ENCODE data around the gene ADCY5.

Gene ADCY5

DNA sequence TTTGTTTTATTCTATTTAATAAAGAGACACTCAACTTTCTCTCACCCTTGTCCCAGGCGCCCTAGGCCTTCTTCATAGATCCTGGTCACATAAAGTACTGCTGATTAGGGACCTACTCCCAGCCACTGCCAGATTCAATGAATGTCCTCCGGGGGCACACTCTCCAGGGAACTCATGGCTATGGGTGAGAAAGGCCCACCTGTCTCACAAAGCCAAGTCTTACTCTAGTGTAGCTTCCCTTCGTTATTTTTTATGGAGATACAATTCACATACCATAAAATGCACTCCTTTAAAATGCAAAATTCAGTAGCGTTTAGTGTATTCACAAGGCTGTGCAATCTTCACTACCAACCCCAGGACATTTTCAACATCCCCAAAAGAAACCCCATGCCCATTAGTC lies 87.8 kb downstream of the ADCY5 start:
- DNase-seq, result no peak

DNA sequence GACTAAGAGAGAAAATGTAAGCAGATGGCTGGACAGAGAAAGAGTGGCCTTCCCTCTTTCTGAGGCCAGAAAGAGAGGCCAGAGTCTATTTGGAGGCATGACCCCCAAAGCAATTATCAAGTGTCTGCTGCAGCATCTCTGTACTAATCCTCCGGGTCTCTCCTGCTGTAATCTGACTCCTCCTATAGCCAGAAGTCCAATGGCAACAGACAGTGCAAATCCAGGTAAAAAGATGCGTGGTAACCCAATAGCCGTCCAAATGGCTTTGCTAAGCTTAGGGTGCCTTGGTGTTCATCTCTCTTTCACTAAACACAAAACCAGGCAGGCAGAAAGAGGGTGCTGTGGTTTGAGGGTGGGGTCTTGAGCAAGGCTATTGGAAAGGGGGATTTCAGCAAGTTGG lies 91.6 kb downstream of the ADCY5 start:
- no peak for DNase-seq

DNA sequence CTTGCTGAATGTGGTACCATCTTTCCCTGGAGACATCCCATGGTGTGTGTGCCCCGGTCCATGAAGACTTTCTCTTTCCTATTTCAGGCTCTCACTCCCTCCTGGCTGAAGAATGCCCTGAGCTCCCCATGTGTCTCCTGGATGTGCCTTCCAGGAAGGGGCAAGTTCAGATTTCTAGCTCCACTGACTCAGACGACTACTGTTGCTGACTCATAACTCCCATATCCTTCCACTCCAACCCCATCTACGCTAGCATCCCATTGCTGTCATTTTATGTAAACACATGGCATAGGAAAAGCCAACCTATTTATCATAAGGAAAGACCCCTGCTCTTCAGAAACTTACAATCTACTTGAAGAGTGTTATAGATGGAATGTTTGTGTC lies 95.0 kb downstream of the ADCY5 start:
- DNase-seq, result no peak

DNA sequence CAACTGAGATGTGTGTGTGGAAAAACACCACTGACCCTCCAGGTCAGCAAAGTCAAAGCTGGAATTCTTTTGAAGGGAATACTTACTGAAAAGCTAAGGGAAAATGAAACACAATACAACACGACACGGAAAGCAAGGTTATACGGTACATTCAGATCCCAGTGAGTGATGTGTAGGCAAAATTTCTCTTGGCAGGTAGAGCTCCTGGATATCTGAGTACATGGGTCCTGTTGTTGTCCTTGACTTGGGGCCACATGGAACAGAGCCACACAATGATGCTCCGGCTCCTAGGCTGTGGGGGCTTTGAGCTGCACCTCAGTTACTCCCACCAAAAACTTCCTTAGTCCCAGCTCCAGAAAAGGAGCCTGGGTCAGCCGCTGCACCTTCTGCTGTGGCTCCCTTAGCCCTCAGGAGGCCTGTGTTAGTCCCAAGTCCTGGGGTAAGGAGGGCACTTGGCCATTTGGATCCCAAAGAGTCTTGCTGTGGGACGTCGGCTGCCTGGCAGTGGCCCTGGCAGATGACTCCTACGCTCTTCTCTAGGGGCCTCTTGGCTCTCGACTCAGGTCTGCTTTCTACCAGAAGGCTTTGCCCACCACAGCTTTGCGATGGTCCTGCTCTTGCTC lies 95.6 kb downstream of the ADCY5 start:
- DNase-seq, result no peak

DNA sequence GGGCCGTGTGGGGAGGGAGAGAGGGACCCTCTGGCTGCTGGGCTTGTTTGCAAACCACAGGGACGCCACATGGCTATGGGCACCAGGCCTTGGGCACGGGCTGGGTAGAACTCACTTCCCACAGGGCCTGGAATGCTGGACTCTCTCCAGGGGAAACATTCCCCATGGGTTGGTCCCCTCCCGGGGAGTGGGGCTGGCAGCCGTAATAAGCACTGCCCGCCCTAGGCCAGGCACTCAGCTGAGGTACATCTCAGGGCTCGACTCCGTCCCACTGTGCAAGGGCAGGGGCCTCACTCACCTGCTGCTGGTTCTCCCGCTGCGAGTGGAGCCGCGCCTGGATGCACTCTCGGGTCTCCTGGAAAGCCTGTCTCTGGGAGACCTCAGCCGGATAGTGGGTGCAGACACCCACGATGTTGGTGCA lies 96.7 kb downstream of the ADCY5 start:
- DNase-seq, result no peak

DNA sequence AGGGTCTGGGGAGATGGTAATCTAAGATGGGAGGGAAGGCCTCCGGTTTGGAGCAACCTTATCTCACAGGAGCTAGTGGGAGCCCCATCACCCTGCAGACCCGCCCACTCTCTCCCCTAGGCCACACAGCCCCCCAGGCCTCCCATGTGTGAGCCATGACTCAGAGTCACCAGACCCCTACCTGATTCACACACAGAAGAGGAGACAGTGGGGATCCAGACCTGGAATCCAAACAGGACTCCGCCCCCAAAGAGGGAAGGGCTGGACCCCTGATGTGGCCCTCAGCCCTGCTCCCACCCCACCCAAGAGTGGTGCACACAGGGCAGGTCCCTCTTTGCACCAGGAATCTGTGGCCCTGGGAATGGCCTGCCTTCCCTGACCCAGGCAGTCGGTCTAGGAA lies 97.4 kb downstream of the ADCY5 start:
- no peak for DNase-seq

DNA sequence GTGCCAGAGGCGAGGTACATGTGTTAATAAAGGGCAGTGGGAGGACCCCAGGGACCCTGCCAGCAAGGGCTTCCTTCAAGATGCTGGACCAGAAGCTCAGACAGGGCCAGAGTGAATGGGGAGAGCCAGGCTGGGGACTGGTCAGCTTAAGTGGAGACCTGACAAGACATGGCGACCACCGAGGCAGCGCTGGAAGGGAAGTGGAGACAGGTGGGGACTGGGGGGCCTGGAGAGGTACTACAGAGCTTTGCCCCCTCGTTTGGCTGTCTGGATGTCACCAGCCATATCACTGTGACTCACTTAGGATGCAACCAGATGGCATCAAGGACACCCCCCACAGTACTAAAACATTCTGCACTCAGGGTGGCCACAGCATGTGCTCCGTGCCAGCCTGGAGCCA lies 97.9 kb downstream of the ADCY5 start:
- DNase-seq, result no peak

DNA sequence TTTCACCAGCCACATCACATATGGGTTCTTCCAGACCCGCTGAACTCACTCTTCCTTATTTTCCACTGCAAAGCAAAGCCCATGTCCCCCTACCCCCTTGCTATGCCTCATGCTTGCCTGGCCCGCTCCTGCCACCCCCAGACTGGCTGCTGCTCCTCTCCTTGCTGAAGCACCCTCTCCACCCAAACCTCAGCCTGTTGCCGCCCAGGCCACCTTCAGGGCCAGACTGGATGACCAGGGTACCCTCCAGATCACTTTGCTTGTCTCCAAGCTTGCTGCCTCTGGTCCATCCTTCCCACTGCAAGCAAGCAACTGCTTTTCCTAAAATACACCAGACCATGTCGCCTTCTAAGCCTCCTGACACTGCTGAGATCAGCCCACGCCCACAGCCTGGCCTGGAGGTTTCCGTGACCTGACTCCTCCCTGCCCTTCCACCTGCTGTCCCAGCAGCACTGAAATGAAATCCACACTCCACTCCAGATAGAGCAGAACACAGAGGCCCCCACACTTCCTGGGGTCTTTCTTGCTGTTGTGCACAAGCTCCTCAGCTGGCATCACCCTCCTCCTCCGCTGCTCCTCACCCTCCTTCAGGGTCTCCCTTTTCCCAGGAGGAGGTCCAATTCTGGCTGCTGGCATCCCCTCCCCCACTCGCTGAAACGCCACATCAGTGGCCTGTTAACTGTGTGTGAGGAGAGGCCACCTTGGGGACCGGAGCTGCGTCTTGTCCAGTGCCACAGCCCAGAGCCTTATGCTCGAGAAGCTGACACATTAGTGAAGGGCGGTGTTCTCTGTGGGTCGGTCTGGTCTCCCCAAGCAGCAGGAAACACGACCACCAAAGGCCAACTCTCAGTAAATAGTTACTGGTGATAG lies 99.1 kb downstream of the ADCY5 start:
- no peak for DNase-seq

DNA sequence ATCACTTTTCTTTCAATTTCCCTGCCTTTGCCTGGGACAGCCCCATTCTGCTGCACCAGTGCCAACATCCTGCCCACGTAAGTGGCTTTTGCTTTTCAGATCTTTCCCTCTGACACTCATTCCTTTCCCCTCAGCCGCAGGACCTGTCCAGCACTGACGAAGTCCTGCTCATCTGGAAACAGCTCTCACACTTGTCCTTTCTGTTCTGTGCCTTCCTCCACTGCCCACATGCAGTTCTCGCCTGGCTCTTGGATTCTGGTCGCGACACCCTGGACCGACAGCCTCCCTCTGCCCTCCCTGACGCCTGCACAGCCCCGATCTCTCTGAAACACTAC lies 99.7 kb downstream of the ADCY5 start:
- DNase-seq, result no peak

DNA sequence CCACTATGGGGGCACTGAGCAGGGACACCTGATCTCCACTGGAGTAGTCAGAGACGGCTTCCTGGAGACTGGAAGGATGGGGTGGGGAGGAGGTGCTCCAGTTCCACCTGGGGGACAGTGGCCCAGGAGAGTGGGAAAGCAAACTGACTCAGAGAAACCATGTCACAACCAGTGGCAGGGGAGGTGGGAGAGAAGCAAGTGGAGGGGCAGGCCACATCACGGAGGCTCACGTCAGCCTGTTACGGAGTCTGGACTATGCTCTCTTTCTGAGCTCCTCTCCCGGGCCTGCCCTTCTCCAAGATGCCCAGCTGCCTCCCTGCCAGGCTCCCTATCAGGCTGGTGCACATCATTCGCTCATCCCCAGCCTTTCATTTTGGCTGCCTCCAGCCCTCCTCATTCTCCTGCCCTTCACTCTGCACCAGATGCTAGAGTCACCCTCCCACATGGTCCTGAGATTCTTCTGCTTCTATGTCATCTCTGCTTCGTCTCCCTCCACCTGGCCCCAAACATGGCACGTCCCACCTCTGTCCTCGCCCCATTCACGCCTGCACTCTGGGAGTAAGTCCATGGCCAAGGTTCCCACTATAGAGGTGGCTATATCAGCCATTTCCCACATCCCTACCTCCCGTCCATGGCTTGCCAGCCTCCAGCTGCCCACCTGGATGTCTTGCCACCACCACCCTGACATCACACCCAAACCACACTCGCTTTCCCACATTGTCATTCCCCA lies 100.3 kb downstream of the ADCY5 start:
- DNase-seq, result no peak

DNA sequence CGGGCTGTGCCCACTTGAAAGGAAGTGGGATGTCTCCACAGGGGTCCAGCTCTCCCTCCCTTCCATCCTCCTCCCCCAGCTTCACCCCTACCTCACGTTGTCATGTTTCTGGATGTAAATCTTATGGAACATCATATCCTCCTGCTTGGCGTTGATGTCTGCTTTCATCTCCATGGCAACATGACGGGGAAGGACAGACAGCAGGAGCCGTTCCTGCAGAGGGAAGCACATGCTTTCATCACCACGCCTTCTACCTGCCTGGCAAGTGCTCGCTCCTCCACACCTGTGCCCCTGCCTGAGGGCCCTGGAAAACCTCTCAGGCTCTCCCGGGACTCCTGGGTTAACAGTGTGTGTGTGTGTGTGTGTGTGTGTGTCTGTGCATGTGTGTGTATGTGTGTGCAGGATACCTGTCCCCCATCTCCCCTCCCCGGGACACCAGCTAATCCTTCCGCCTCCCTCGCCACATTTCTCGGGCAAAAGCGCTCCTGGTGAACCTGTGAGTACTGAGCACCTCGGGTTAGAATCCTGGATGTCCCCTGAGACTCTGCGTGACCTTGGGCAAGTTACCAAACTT lies 101.1 kb downstream of the ADCY5 start:
- DNase-seq, result no peak

DNA sequence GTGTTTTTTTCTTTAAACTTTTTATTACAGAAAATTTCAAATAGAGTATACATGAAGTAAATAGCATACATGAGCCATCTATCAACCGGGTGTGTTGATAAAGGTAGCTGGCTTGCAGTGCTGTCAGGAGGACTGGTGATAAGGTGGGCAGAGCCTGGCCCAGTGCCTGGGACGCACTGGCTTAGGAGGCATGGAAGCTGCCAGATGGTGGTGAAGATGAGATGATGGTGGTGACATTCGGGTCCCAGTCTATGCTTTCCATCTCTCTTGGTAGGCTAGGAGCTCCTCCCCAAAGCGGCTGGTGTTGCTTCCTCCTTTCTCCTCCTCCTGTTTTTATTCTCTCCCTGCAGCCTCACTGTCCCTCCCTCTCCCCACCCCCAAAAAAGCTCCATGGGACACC lies 101.7 kb downstream of the ADCY5 start:
- no peak for DNase-seq

DNA sequence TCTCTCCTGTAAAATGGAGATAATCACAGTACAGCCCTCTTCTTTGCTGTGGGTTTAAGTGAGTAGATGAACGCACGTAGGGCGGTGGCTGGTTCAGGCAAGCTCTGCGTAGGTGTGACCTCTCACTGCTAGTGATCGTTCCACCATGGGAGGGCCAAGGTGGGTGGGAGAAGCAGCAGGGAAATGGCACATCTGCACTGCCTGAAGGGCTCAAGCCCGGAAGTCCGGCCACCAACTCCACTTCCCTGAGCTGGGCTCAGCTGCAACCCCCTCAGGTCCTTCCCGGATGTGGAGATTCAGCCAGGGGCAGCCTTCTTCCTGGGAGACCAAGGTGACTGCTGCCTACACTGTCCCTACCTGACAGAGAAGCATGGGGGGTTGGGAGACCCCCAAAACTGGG lies 102.9 kb downstream of the ADCY5 start:
- no peak for DNase-seq

DNA sequence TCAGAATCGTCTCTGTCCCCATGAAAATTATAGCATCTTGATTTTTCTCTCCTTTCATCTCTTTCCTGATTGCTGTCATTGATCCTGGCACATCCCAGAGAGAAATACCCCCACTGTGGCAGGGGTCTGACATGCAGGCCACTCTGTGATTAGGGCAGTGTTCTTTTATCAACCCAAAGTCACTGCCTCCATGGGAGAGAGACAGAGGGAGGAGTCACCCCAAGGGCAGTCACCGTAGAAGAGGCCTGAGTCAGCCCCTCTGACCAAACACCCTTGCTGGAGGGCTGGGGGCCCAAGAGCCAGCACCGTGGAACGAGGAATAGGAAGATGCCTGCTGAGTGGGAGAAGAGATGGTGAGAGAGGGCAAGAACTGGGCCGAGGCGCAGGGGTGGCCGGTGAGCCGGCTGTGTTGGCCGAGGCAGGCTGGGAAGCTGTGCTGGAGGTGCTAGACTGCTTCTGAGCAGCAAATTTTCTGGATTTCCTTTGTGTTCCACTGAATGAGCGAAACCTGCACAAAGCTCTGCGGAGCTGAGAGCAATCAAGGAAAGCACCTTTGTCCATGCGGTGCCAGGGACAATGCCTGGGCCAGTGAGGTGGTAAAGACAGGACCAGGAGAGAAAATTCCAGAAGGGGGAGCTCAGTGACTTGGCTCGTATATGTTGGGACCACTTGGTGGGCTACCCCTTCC lies 103.8 kb downstream of the ADCY5 start:
- DNase-seq, result no peak

DNA sequence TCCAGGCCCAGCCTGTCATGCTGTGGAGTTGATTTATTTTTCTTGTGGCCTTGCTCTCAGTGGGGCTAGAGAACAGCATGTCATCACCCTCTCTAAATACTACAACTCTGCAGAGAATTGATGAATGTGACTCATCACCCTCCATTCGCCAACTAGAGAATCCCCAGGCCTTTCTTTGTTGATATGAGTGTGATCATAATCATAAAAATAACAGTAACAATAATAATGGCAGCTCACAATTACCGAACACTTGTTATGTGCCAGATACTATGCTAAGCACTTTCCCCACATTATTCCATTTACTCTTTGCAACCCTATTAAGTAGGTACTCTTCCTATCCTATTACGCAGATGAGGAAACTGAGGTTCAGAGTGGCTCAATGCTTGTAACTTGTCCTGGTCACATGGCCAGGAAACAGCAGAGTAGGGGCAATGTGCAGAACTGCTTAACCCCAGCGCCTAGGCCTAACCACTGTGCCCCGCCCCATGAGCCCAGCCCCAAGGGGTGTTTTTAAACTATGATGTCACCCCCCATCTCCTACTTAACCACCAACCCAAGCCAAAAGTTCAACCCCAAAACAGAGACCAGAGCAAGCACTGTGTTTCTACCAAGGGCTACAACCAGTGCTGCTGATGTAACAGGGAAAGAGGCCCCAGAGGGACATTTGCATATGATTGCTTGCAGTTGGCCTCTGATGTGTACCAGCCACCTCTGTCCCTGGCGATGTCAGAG lies 104.5 kb downstream of the ADCY5 start:
- no peak for DNase-seq

DNA sequence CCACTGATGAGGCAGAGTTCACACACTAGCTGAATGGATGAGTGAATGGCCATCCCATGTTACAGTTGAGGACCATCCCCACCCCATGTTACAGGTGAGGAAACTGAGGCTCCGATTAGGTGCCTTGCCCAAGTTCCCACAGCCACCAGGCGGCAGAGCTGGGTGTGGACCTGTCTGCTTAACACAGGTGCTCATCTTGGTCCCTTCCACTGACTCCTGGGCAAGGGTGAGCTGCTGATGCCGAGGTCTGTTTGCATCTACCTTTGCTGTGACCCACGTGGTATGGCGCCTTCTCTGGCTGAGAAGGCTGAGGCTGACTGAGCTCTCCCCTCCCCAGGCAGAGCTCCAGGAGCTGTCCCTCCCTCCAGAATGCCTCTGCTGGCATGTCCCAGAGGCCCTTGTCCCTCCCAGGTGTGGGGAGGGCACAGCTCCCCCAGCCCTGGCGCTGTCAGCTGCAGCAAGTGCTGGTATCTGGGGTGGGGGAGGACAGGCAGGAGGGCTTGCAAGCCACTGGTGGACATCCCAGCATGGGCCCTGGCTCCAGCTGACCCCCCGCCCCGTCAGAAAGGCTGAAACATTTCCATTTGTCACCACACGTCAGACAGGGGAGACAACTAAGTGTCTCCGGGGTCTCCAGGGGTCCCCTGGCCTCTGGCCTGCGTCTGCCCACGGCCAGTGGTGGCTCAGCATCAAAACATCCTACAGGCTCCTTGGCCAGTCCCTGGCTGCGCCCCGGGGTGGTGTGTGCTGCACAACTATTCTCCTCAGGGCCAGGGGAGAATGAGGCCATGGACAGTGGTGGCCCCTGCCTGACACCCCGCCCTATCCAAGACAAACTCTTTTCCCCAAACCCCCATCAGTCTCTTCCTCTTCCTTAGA lies 105.4 kb downstream of the ADCY5 start:
- no peak for DNase-seq

DNA sequence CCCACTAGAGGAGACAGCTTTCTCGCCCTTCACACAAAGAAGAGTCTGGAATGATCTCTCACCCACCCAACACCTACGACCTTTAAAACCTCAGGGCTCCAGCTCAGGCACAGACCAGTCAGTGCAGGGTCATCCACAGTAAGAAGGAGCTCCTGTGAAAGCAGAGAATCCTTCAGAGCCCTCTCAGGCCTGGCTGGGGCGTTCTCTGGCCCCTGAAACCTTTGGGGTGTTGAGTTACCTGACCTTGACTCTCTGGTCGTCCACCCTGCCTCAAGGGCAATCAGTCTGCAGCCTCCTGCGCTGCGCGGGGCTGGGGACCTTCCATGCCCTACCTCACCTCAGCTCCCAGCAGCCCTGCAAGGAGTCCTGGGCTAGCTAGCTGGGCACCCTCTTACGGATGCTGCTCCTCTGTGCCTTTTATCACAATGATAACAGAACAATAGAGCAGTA lies 106.2 kb downstream of the ADCY5 start:
- DNase-seq, result no peak

DNA sequence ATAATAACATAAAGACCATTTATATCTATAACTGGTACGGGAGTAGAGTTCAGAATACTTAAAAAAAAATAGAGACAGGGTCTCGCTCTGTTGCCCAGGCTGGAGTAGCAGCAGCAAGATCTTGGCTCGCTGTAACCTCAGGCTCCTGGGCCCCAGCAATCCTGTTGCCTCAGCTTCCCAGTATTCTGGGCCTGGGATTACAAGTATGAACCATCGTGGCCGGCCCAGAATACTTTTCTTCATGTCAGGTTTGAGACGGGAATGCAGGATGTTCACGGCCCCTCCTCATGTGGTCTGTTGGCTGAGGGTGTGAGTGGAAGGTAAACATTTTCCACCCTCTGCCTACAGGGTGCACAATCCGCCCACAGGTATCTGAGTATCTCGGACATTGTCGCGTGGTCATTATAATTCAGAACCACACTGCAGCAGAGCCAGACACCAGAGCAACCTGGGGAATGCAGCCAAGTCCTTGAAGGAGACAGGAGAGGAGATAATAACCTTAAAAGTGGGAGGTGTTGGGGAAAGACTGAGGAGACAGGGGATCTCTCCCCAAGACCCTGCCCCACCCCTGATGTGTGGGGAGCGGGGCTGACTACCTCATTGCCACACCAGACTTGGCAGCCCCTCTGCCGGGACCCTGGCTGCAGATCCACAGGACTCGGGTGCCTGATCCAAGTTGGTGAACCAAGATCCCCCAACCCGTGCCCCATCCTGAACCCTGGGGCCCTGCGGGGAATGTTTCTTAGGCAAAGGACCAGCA lies 106.8 kb downstream of the ADCY5 start:
- no peak for DNase-seq

DNA sequence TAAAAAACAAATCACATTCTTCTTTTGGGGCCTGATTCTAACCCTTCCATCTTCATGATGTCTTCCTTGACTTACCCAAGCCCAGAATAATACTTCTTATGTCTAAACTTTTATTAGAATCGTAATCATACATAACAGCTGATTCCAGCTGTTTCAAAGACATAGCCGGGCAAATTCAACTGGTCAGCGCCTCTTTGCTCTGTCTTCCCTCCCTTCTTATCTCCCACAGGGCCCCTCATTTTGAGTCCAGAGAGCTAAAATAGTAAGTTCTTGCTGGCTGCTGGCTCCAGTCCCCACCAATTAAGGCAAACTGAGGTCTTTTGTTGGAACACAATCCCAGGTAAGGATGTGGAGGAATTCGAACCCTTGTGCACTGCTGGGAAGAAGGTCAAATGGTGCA lies 108.6 kb downstream of the ADCY5 start:
- no peak for DNase-seq

DNA sequence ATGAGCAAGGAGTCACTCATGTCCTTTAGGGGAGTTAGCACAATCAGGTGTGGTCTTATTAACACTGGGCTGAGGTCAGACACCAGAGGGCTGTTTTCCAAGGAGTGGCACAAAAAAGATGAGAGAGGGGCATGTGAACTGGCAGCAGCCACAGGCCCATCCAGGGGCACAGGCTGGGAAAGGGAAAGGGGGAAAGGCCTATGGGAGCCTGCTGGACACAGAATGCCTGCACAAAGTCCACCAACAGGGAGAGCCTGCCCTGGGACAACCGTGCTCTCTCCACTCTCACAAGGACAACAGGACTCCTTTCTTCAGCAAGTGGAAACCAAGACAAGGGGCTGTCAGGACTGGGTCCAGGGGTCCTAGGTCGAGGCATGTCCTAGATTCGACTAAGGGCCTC lies 109.6 kb downstream of the ADCY5 start:
- DNase-seq, result no peak

All from CD4-positive, alpha-beta T cell treated with Interferon gamma for 1 hour (primary cell).